IPS DF 6.9 (cell line): Measurements from ENCODE around the gene TMEM181.
"Not testable (repeated sequence)": the region's sequence is repeated elsewhere in the genome, so short reads cannot be mapped to it uniquely, and the experiment has no call there.

ENCODE experiments used
- DNase-seq: peaks from one replicate; pipeline ENCODE4 v3.0.0-alpha.2; 2013; ENCODE audit warnings: low read depth, low spot score
- H3K27ac ChIP-seq: one replicate; pipeline ENCODE4 v1.5.1; 2013; ENCODE audit warnings: low read length, control low read depth
- H3K27me3 ChIP-seq: 2 replicates; pipeline ENCODE4 v1.6.1; 2013; ENCODE audit warnings: mild to moderate bottlenecking, low read length; ENCODE audit not compliant: control insufficient read depth, insufficient read depth
- H3K36me3 ChIP-seq: 2 replicates; pipeline ENCODE4 v1.6.1; 2013; ENCODE audit warnings: low read length; ENCODE audit not compliant: control insufficient read depth, insufficient read depth
- H3K4me1 ChIP-seq: 2 replicates; pipeline ENCODE4 v1.6.1; 2013; ENCODE audit warnings: low read length; ENCODE audit not compliant: control insufficient read depth, insufficient read depth
- H3K4me3 ChIP-seq: 2 replicates; pipeline ENCODE4 v1.5.1; 2013; ENCODE audit warnings: mild to moderate bottlenecking, low read length
- H3K9me3 ChIP-seq: 2 replicates; pipeline ENCODE4 v1.6.1; 2013; ENCODE audit warnings: low read length, inconsistent platforms; ENCODE audit not compliant: control insufficient read depth, insufficient read depth
- WGBS: extraction: QIAGEN DNeasy Blood & Tissue Kit; methylation state at CpG from one replicate; pipeline ENCODE4 v1.1.7; 2013; ENCODE audit warnings: mixed read lengths, missing lambda C conversion rate; ENCODE audit not compliant: insufficient read length, insufficient coverage; 5-methylcytosine and 5-hydroxymethylcytosine counted together

TMEM181 gene

DNA sequence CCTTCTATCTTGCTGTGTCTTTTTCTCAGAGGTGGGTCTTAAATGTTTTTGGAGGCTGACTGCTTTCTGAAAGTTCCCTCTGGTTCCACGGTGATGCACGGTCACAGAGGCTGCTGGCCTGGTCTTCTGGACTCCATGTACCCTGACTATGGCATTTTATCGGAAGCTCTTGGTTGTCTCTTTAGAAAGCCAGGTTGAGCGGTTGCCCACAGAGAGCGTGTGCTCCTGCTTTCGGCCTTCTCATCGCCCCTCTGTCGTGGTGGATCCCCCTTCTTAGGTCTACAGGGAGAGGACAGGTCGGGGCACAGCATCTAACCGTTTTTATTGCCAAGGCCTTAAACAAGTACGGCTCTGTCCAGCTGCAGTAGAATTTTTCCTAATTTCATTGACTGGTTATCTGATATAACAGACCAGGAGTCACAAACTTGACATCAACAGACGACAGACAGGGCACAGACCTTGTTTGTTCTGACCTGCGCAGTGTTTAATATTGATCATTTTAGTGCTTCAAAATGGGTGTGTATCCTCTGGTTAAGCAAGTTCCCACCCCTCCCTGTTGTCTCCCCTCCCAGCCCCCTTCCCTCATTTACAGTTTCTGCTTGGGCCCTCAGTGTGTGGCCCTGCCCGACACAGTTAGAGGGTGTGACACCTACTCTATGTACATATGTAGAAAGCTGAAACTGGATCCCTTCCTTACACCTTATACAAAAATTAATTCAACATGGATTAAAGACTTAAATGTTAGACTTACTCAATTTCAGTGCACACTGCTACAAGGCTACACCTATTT lies 114.6 kb downstream of the TMEM181 start:
- Histone ChIP-seq H3K9me3 (no peaks in the 10 kb centered on the region), H3K27me3 (no peaks in the 10 kb centered on the region), H3K4me1 (no peaks in the 10 kb centered on the region), H3K4me3 (no peak overlapping the region), H3K36me3 (no peaks in the 10 kb centered on the region), H3K27ac (no peak overlapping the region)
- no peak for DNase-seq
- WGBS = no CpG with 5 or more reads among the region's 14 CpGs

DNA sequence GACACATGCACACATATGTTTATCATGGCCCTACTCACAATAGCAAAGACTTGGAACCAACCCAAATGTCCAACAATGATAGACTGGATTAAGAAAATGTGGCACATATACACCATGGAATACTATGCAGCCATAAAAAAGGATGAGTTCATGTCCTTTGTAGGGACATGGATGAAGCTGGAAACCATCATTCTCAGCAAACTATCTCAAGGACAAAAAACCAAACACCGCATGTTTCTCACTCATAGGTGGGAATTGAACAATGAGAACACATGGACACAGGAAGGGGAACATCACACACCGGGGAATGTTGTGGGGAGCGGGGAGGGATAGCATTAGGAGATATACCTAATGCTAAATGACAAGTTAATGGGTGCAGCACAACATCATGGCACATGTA lies 117.2 kb downstream of the TMEM181 start:
- DNase-seq, H3K4me3 ChIP-seq, H3K4me1 ChIP-seq, H3K27ac ChIP-seq, H3K36me3 ChIP-seq, H3K9me3 ChIP-seq, H3K27me3 ChIP-seq: not testable (repeated sequence)
- no CpG with 5 or more reads among the region's 3 CpGs for WGBS

GRCh38 chr6:158677906-158678578 lies 118.2 kb downstream of the TMEM181 start:
- no peak for DNase-seq
- Histone ChIP-seq H3K36me3 (no peaks in the 10 kb centered on the region), H3K27me3 (no peaks in the 10 kb centered on the region), H3K4me3 (no peak overlapping the region), H3K9me3 (no peaks in the 10 kb centered on the region), H3K4me1 (no peaks in the 10 kb centered on the region), H3K27ac (no peak overlapping the region)
- WGBS = no CpG with 5 or more reads among the region's 11 CpGs

- no peak for DNase-seq
- Histone ChIP-seq H3K27ac (no peak overlapping the region), H3K4me1 (no peaks in the 10 kb centered on the region), H3K9me3 (no peaks in the 10 kb centered on the region), H3K36me3 (no peaks in the 10 kb centered on the region), H3K27me3 (no peaks in the 10 kb centered on the region), H3K4me3 (no peak overlapping the region)
- WGBS = no CpG with 5 or more reads among the region's 2 CpGs
These were observed 120.1 kb downstream of the TMEM181 start for GRCh38 chr6:158680015-158680414.

GRCh38 chr6:158680481-158680880 lies 120.6 kb downstream of the TMEM181 start:
- H3K27ac ChIP-seq = no peak overlapping the region
- no peak for DNase-seq
- H3K36me3 ChIP-seq = no peaks in the 10 kb centered on the region
- H3K27me3 ChIP-seq = no peaks in the 10 kb centered on the region
- no peaks in the 10 kb centered on the region for H3K4me1 ChIP-seq
- no peak overlapping the region for H3K4me3 ChIP-seq
- H3K9me3 ChIP-seq = no peaks in the 10 kb centered on the region
- WGBS = no CpG with 5 or more reads among the region's 6 CpGs

DNA sequence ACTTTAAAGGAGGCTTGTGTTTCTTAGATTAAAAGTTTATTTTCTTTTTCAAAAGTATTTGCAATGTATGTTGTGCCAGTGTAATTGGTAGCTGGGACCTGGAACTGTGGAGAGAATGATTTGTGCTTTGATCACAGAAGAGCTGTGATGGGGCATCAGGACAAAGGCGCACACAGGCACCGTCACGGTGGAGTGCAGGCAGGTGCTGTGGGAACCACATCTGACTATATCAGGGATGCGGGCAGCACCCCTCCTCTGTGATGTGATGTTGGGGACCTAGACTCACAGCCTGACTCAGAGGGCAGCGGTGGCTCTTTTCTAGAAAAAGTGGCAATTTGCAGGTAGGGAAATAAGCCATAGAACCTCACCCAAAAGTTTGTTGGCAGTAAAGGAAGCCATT lies 124.4 kb downstream of the TMEM181 start:
- no peaks in the 10 kb centered on the region for H3K4me1 ChIP-seq
- no peaks in the 10 kb centered on the region for H3K9me3 ChIP-seq
- H3K27ac ChIP-seq = no peak overlapping the region
- no peaks in the 10 kb centered on the region for H3K36me3 ChIP-seq
- WGBS = no CpG with 5 or more reads among the region's 5 CpGs
- no peak for DNase-seq
- H3K4me3 ChIP-seq = no peak overlapping the region
- H3K27me3 ChIP-seq = no peaks in the 10 kb centered on the region

DNA sequence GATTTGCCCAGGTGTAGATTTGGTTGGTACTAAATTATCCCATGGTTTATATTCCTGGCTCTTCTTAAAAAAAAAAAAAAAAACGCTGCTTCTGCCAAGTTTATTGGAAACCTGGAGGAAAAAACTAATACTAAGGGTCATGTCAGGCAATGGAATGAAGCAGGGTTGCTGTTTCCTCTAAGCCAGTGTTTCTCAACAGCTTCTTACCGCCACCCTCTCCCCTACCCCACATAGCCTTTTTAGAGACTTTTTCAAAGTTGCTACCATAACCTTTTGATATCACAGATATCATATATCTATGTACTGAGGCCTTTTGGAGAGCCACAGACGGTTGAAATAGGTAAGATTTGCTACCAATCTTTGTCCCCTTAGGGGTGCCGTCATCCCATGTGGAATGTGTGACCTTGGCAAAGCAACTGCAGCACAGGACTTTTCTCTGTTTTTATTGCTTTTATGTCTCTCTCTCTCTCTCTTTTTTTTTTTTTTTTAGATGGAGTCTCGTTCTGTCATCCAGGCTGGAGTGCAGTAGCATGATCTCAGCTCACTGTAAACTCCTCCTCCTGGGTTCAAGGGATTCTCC lies 124.9 kb downstream of the TMEM181 start:
- DNase-seq = no peak
- no peaks in the 10 kb centered on the region for H3K36me3 ChIP-seq

More for the DNA sequence above, 124.9 kb downstream of the TMEM181 start:
- Histone ChIP-seq H3K27ac (no peak overlapping the region), H3K4me3 (no peak overlapping the region), H3K27me3 (no peaks in the 10 kb centered on the region), H3K9me3 (no peaks in the 10 kb centered on the region), H3K4me1 (no peaks in the 10 kb centered on the region)
- WGBS = no CpG with 5 or more reads among the region's 5 CpGs
